Neuron (in vitro differentiated cells): ENCODE measurements around the gene OR52I2.

Source experiments
- H2AFZ ChIP-seq: one replicate; pipeline ENCODE4 v1.6.1; 2013; ENCODE audit warnings: low read depth, mild to moderate bottlenecking, inconsistent platforms, low read length, moderate library complexity
- H3K27me3 ChIP-seq: one replicate; pipeline ENCODE4 v1.6.1; 2013; ENCODE audit warnings: low read length; ENCODE audit not compliant: insufficient read depth
- H3K36me3 ChIP-seq: one replicate; pipeline ENCODE4 v1.6.1; 2013; ENCODE audit warnings: low read length; ENCODE audit not compliant: insufficient read depth
- H3K4me1 ChIP-seq: one replicate; pipeline ENCODE4 v1.6.1; 2013; ENCODE audit warnings: low read length; ENCODE audit not compliant: insufficient read depth
- H3K4me3 ChIP-seq: 2 replicates; pipeline ENCODE4 v1.5.1; 2013; ENCODE audit warnings: mild to moderate bottlenecking, low read length, moderate library complexity
- H3K9me3 ChIP-seq: one replicate; pipeline ENCODE4 v1.6.1; 2013; ENCODE audit warnings: low read length

OR52I2 gene

DNA sequence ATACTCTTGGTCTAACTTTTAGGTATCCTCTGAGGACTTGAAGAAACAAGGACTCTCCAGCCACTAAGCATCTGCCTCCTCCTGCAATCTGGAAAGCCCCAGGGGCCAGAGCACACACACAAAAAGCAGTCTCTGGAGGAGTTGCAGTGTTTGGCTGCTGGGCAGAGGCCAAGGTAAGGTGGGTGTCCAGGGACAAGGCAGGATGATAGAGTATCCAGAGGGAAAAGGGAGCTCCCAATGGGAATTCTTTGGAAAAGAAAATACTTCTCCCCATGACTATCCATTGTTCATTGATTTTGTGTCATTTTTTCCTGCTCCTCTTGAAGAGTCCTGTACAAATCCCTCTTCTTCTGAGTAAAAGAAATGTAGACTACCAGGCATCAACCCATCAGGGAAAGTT lies at the start of gene OR52I2:
OR52I2 (plus strand) TSS at position 301 of the 400 bp plus-strand sequence.
- H3K36me3 ChIP-seq = no peaks in the 10 kb centered on the region

DNA sequence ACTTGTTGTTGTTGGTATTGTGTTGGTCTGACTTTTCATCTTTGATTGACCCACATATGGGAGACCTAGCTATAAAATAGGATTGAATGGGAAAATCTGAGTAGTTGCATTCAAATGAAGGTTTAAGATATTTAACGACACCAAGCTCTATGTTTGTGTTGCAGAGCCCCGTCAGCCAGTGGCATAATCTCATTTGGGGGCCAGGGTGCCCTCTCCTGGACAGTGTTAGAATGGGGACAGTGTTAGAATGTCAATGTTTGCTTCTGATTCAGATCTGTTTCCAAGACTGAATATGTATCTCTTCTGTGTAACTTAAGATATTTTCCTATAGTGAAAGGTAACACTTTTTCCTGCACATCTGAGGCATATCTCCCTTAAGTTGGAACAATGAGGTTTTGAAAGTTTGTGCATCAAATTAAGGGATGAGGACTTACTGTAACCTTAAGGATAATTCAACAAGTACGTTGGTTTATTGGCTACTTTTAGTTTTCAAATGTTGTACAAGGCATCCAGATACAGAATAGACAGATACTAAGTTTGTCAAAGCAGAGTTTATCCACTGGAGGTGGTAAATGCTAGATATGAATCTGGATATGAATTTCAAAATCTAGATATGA lies 41.8 kb upstream of the OR52I2 start:
- Histone ChIP-seq H3K4me1 (no peaks in the 10 kb centered on the region), H3K27me3 (peaks cover 3% of the 10 kb centered on the region), H3K9me3 (no peaks in the 10 kb centered on the region), H3K4me3 (no peak overlapping the region), H3K36me3 (no peaks in the 10 kb centered on the region), H2AFZ (no peak overlapping the region)

More for the DNA sequence above, at the start of gene OR52I2:
- H3K9me3 ChIP-seq = no peaks in the 10 kb centered on the region
- no peak within 1 kb of the TSS for H2AFZ ChIP-seq
- no peaks in the 10 kb centered on the region for H3K27me3 ChIP-seq
- no peak within 1 kb of the TSS for H3K4me3 ChIP-seq
- no peaks in the 10 kb centered on the region for H3K4me1 ChIP-seq

DNA sequence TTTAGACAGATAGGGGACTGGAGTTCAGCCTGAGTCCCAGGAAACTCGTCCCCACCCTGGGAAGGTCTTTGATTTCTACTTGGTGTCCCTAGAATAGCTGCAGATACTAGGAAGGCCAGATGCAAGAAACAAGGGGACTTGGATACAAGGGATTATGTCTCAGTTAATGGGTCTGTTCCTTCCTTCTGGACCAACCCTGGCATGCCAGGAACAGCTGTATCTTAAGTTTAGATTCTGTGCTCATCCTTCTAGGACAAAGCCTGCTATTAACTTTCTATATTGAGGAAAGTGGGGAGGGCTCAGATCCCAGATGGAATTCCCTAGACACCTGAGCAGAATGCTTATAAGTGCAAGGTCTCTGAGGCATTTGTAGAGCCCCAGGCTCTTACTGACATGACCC lies 40.5 kb upstream of the OR52I2 start:
- Histone ChIP-seq H3K9me3 (no peaks in the 10 kb centered on the region), H3K27me3 (peaks cover 3% of the 10 kb centered on the region), H3K4me3 (no peak overlapping the region), H2AFZ (no peak overlapping the region), H3K36me3 (no peaks in the 10 kb centered on the region), H3K4me1 (no peaks in the 10 kb centered on the region)

DNA sequence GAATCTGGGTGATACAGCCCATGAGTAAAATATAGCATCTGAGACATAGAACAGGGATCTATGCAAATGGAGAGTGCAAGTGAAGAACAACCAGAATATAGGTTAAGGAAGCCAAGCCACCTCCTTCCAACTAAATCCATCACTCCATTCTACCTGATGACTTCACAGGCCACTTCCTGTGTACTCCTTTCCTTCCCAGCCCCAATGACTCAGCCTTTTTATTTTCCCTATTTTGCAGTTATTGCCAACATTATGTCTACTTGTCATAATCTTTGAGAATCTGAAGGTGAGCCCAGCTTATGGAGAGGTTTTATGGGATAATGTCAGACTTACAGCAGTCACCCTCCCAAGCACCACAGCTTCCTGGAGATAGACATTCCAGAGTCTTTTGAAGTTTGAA lies 38.0 kb upstream of the OR52I2 start:
- no peak overlapping the region for H2AFZ ChIP-seq
- no peaks in the 10 kb centered on the region for H3K9me3 ChIP-seq
- no peaks in the 10 kb centered on the region for H3K4me1 ChIP-seq
- peaks cover 2% of the 10 kb centered on the region for H3K27me3 ChIP-seq
- no peak overlapping the region for H3K4me3 ChIP-seq
- no peaks in the 10 kb centered on the region for H3K36me3 ChIP-seq

DNA sequence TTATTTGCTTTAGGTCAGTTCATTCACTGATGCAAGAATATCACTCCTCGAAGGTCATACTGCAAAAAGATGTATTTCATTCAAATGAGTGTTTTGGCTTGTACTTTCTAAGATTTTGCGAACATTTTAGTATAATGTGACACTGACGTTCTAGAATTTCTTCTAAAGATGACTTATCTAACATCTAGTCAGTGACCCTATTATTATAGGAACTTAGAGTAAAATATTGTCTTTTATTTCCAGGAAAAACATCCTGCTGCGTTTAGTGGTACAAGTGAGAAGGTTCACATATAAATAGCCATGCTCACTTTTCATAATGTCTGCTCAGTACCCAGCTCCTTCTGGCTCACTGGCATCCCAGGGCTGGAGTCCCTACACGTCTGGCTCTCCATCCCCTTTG lies 36.7 kb upstream of the OR52I2 start, which contains the start of gene OR52M1:
OR52M1 (plus strand) TSS at position 301 of the 400 bp plus-strand sequence; CDS start at position 301, 0 bp downstream.
- Histone ChIP-seq H3K4me3 (no peak within 1 kb of the TSS), H3K27me3 (no peaks in the 10 kb centered on the region), H2AFZ (no peak within 1 kb of the TSS), H3K9me3 (no peaks in the 10 kb centered on the region), H3K36me3 (no peaks in the 10 kb centered on the region), H3K4me1 (no peaks in the 10 kb centered on the region)

DNA sequence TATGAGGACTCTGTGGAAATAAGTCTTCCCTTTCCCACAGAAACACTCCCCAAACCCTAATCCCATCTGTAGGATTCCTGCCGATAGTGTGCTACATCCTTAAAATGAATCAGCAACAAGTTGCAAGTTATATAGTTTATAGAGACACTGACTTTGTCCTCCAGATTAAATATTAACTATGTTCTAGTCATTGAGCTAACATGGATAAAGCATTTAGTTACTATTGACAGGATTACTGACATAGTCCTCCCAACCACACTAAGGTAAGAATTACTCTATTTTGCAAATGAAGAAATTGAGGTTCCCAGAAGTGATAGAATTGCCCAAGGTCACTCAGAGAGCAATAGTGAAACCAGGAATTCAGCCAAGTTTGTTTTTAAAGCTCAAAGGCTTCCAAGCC lies 34.7 kb upstream of the OR52I2 start:
- H3K27me3 ChIP-seq = no peaks in the 10 kb centered on the region
- no peaks in the 10 kb centered on the region for H3K4me1 ChIP-seq
- no peak overlapping the region for H2AFZ ChIP-seq
- no peak overlapping the region for H3K4me3 ChIP-seq
- H3K36me3 ChIP-seq = no peaks in the 10 kb centered on the region
- no peaks in the 10 kb centered on the region for H3K9me3 ChIP-seq

DNA sequence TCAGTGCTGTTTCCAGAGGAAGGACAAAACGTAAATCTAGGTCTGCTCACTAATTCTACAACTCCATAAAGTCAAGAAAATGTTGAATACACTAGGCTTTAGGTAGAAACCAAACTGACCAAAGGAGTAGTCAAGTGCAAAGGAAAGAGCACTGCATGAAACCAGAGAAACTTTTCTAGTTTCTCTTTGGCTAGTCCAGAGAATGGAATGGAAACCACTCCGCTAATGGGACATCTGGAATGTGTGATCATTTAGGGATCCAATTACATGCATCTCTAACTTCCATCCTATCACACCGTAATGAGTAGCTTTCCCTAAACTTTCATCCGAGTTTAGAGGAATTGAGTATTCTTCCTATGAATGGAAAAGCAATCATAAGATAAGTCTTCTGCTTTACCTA lies 34.1 kb upstream of the OR52I2 start:
- no peak overlapping the region for H2AFZ ChIP-seq
- no peaks in the 10 kb centered on the region for H3K27me3 ChIP-seq
- no peak overlapping the region for H3K4me3 ChIP-seq
- H3K36me3 ChIP-seq = no peaks in the 10 kb centered on the region
- H3K9me3 ChIP-seq = no peaks in the 10 kb centered on the region
- no peaks in the 10 kb centered on the region for H3K4me1 ChIP-seq

DNA sequence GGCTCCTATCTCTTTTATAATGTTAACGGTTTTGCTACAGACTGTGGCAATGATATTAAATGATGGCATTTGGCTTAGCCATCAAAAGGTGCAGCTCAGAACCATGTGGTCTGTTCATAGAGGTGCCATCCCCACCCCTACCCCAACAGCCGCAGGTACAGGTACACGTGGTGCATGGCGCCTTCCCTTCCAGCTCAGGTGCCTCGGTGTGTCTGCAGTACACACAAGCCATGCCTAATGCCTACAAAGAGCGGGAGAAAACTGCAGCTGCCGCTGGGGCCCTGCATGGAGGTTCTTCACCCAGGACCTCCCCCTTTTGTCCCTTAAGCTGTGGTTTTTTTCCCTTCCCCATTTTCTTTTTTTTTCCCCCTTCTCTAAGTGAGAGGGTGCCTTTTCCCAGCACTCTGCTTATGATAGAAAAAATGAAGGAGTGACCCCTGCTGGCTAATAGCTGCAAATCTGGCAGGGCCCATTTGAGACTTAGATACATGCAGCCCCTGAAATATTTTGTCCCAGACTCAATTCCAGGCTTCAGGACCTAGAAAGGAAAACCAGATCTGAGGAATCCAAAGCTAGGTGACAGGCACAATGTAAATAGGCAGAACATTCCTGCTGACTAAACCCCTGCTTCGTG lies 30.1 kb upstream of the OR52I2 start:
- H3K4me3 ChIP-seq = no peak overlapping the region
- H3K9me3 ChIP-seq = no peaks in the 10 kb centered on the region
- no peak overlapping the region for H2AFZ ChIP-seq
- H3K36me3 ChIP-seq = no peaks in the 10 kb centered on the region
- H3K4me1 ChIP-seq = no peaks in the 10 kb centered on the region
- H3K27me3 ChIP-seq = no peaks in the 10 kb centered on the region

DNA sequence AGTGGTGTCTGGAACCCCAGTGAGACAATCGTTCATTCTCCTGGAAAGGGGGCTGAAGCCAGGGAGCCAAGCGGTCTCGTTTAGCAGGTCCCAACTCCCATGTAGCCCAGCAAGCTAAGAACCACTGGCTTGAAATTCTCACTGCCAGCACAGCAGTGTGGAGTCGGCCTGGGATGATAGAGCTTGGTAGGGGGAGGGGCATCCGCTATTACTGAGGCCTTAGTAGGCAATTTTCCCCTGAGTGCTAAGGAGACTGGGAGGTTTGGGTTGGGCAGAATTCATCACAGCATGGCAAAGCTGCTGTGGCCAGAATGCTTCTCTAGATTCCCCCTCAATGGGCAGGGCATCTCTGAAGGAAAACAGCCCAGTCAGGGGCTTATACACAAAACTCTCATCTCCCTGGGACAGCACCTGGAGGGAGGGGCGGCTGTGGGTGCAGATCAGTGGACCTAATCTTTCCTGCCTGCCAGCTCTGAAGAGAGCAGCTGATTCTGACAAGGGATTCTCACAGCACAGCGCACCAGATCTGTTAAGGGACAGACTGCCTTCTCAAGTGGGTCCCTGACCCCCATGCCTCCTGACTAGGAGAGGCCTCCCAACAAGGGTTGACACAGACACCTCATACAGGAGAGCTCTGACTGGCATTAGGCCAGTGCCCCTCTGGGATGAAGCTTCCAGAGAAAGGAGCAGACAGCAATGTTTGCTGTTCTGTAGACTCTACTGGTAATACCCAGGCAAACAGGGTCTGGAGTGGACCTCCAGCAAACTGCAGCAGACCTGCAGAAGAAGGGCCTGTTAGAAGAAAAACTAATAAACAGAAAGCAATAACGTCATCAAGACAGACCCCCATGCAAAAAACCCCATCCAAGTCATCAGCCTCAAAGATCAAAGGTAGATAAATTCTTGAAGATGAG lies 21.8 kb upstream of the OR52I2 start:
- Histone ChIP-seq H3K27me3 (no peaks in the 10 kb centered on the region), H3K36me3 (no peaks in the 10 kb centered on the region), H3K4me1 (no peaks in the 10 kb centered on the region), H3K9me3 (no peaks in the 10 kb centered on the region), H3K4me3 (no peak overlapping the region), H2AFZ (no peak overlapping the region)

DNA sequence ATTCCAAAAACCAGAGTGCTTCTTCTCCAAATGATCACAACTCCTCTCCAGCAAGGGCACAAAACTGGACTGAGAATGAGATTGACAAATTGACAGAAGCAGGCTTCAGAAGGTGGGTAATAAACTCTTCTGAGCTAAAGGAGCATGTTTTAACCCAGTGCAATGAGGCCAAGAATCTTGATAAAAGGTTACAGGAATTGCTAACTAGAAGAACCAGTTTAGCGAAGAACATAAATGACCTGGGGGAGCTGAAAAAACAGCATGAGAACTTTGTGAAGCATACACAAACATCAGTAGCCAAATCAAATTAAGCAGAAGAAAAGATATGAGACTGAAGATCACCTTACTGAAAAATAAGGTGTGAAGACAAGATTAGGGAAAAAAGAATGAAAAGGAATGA lies 21.1 kb upstream of the OR52I2 start:
- Histone ChIP-seq H3K36me3 (no peaks in the 10 kb centered on the region), H3K27me3 (no peaks in the 10 kb centered on the region), H3K4me1 (no peaks in the 10 kb centered on the region), H2AFZ (no peak overlapping the region), H3K9me3 (no peaks in the 10 kb centered on the region), H3K4me3 (no peak overlapping the region)

DNA sequence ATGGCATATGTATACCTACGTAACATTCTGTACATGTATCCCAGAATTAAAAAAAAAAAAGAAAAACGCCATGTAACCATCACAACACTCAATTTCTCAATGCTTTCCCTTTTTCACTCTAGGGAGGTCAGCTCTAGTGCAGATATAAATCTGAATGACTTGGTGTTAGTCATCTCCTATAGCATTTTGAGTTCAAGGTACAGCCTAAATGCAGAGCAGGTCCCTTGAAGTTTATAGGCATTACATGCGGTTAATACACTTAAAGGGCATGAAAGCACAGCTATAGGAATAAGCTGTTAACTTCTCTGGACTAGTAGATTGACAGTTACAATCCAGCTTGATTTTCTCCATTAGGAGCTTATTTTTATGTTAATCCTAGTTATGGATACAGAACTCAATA lies 16.2 kb upstream of the OR52I2 start:
- Histone ChIP-seq H3K4me3 (no peak overlapping the region), H2AFZ (no peak overlapping the region), H3K9me3 (no peaks in the 10 kb centered on the region), H3K36me3 (no peaks in the 10 kb centered on the region), H3K27me3 (no peaks in the 10 kb centered on the region), H3K4me1 (no peaks in the 10 kb centered on the region)

DNA sequence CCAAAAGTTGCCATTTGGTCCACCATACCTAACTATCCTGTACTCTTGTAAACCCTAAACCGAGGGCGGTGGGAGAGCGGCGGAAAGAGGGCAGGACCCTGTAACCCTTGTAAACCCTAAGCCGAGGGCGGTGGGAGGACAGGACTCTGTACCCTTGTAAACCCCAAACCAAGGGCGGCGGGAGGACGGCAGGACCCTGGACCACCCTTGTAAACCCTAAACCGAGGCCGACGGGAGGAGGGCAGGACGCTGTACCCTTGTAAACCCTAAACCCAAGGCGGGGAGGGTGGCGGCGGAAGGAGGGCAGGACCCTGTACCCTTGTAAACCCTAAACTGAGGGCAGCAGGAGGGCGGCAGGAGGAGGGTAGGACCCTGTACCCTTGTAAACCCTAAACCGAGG lies 12.5 kb upstream of the OR52I2 start:
- no peaks in the 10 kb centered on the region for H3K4me1 ChIP-seq
- H3K9me3 ChIP-seq = no peaks in the 10 kb centered on the region
- no peak overlapping the region for H3K4me3 ChIP-seq
- H2AFZ ChIP-seq = no peak overlapping the region
- H3K27me3 ChIP-seq = peaks cover 5% of the 10 kb centered on the region
- H3K36me3 ChIP-seq = no peaks in the 10 kb centered on the region

DNA sequence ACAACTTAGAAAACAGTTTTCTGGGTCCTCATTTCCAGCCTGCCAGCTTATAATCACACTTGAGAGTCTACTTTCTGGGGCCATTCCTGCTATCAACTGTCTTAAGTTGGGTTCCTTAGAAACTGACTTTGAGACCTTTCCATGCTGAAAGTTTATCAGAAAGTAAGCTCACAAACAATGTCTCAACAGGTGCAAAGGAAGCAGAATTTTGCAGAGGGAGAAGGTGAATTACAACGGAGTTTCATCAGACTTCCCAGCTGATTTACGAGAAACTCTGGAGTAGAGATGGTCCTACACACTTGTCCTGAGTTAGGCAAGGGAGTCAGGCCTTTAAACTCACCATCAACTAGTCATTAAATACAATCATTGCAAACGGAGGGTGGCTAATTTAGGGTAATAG lies 4.7 kb upstream of the OR52I2 start:
- H3K27me3 ChIP-seq = peaks cover 2% of the 10 kb centered on the region
- no peak overlapping the region for H2AFZ ChIP-seq
- H3K36me3 ChIP-seq = no peaks in the 10 kb centered on the region
- no peaks in the 10 kb centered on the region for H3K9me3 ChIP-seq
- H3K4me1 ChIP-seq = no peaks in the 10 kb centered on the region
- H3K4me3 ChIP-seq = no peak overlapping the region
